Neural cell (in vitro differentiated cells): ENCODE results near the gene SGMS2. TPM values are rescaled to one million over a fixed set of nuclear protein-coding genes. Genes with fewer than 3 reads are reported as not detected.

Experiments
- H2AFZ ChIP-seq: fragments of 200-600, 300-800 bp; sonication (generic), shearing (Covaris generic); 2 replicates; pipeline ENCODE4 v1.6.0; 2014; ENCODE audit warnings: low read depth, mild to moderate bottlenecking, antibody characterized with exemption, low read length, moderate library complexity
- H3F3A ChIP-seq: fragments of 200-600 bp; shearing (Covaris generic); 2 replicates; pipeline ENCODE4 v1.6.1; 2016; ENCODE audit warnings: mild to moderate bottlenecking, moderate library complexity, mixed read lengths, antibody characterized with exemption, low read length; ENCODE audit not compliant: insufficient read depth, poor library complexity, severe bottlenecking
- H3K27ac ChIP-seq: fragments of 200-600, 300-800 bp; sonication (generic), shearing (Covaris generic); 2 replicates; pipeline ENCODE4 v1.5.1; 2014; ENCODE audit warnings: mild to moderate bottlenecking, low read length, moderate library complexity
- H3K27me3 ChIP-seq: fragments of 300-800, 200-600 bp; sonication (generic), shearing (Covaris generic); 2 replicates; pipeline ENCODE4 v1.6.0; 2014; ENCODE audit warnings: mild to moderate bottlenecking, low read depth, low read length, moderate library complexity; ENCODE audit not compliant: insufficient read depth
- H3K36me3 ChIP-seq: fragments of 300-800, 200-600 bp; sonication (generic), shearing (Covaris generic); 2 replicates; pipeline ENCODE4 v1.5.1; 2014; ENCODE audit warnings: mild to moderate bottlenecking, antibody characterized with exemption, low read length, moderate library complexity; ENCODE audit not compliant: insufficient read depth
- H3K4me2 ChIP-seq: fragments of 300-800, 200-600 bp; sonication (generic), shearing (Covaris generic); 2 replicates; pipeline ENCODE4 v1.6.0; 2014; ENCODE audit warnings: mild to moderate bottlenecking, low read length
- H3K4me3 ChIP-seq: fragments of 300-800, 200-600 bp; sonication (generic), shearing (Covaris generic); 2 replicates; pipeline ENCODE4 v1.5.1; 2014; ENCODE audit warnings: mild to moderate bottlenecking, low read length, moderate library complexity
- H3K79me2 ChIP-seq: fragments of 200-600 bp; shearing (Covaris generic); replicated peaks from 2 replicates; pipeline ENCODE4 v1.6.0; 2014; ENCODE audit warnings: mild to moderate bottlenecking, low read length, moderate library complexity; ENCODE audit not compliant: insufficient read depth
- H3K9ac ChIP-seq: fragments of 300-800, 200-600 bp; sonication (generic), shearing (Covaris generic); 2 replicates; pipeline ENCODE4 v1.6.1; 2016; ENCODE audit warnings: mild to moderate bottlenecking, low read length, mixed read lengths
- H3K9me2 ChIP-seq: fragments of 200-600 bp; shearing (Covaris generic); 2 replicates; pipeline ENCODE4 v1.6.1; 2016; ENCODE audit warnings: mild to moderate bottlenecking, low read length, mixed read lengths; ENCODE audit not compliant: insufficient read depth
- H3K9me3 ChIP-seq: fragments of 200-600, 300-800 bp; sonication (generic), shearing (Covaris generic); 2 replicates; pipeline ENCODE4 v1.6.1; 2016; ENCODE audit warnings: mild to moderate bottlenecking, mixed run types, low read length, moderate library complexity, mixed read lengths
- H4K20me1 ChIP-seq: fragments of 200-600 bp; shearing (Covaris generic); 2 replicates; pipeline ENCODE4 v1.6.1; 2016; ENCODE audit warnings: mild to moderate bottlenecking, mixed run types; ENCODE audit not compliant: insufficient read depth
- CTCF ChIP-seq: fragments of 450-650 bp; IDR thresholded peaks from 2 replicates; pipeline ENCODE4 v1.5.1; 2014; ENCODE audit warnings: antibody characterized with exemption, mild to moderate bottlenecking, moderate library complexity; ENCODE audit not compliant: poor library complexity, severe bottlenecking
- EP300 ChIP-seq: fragments of 450-650 bp; conservative IDR thresholded peaks from 2 replicates; pipeline ENCODE4 v1.6.1; 2014; ENCODE audit warnings: antibody characterized with exemption, mild to moderate bottlenecking, moderate library complexity; ENCODE audit not compliant: poor library complexity, severe bottlenecking
- EZH2 ChIP-seq: fragments of 200-600, 300-800 bp; shearing (Covaris generic), sonication (generic); IDR thresholded peaks from 2 replicates; pipeline ENCODE4 v1.6.1; 2014; ENCODE audit warnings: antibody characterized with exemption, low read length, borderline replicate concordance, mild to moderate bottlenecking; ENCODE audit not compliant: insufficient read depth, poor library complexity, severe bottlenecking
- MXI1 ChIP-seq: fragments of 450-650 bp; conservative IDR thresholded peaks from 2 replicates; pipeline ENCODE4 v1.6.1; 2014; ENCODE audit warnings: antibody characterized with exemption, mild to moderate bottlenecking; ENCODE audit not compliant: poor library complexity, severe bottlenecking
- POLR2AphosphoS5 ChIP-seq: IDR thresholded peaks from 2 replicates; pipeline ENCODE4 v1.6.1; 2012
- RAD21 ChIP-seq: fragments of 450-650 bp; conservative IDR thresholded peaks from 2 replicates; pipeline ENCODE4 v1.6.1; 2014; ENCODE audit warnings: antibody characterized with exemption, mild to moderate bottlenecking, moderate library complexity
- REST ChIP-seq: IDR thresholded peaks from 2 replicates; pipeline ENCODE4 v1.6.1; 2012; ENCODE audit warnings: borderline replicate concordance
- SMC3 ChIP-seq: fragments of 450-650 bp; conservative IDR thresholded peaks from 2 replicates; pipeline ENCODE4 v1.6.1; 2014; ENCODE audit warnings: antibody characterized with exemption, mild to moderate bottlenecking, moderate library complexity; ENCODE audit not compliant: poor library complexity
- TAF1 ChIP-seq: IDR thresholded peaks from 2 replicates; pipeline ENCODE4 v1.6.1; 2012; ENCODE audit warnings: low read depth
- polyA plus RNA-seq: library from polyadenylated mRNA; depleted of rRNA; stranded (reverse); fragments of >200 nt; gene quantifications from 2 replicates; pipeline ENCODE4 v1.2.3, GENCODE V29; 2014

The SGMS2 gene
- polyA plus RNA-seq, 1 donor from 2014 or later: 0.15 TPM

- Histone ChIP-seq H3K9ac (no peak overlapping the region), H3K9me2 (no peaks in the 10 kb centered on the region), H2AFZ (no peak overlapping the region), H4K20me1 (no peaks in the 10 kb centered on the region), H3K4me2 (no peak overlapping the region), H3K36me3 (no peaks in the 10 kb centered on the region), H3K4me3 (no peak overlapping the region), H3K79me2 (no peaks in the 10 kb centered on the region), H3F3A (no peaks in the 10 kb centered on the region), H3K9me3 (no peaks in the 10 kb centered on the region), H3K27ac (no peak overlapping the region), H3K27me3 (no peaks in the 10 kb centered on the region)
- no peak for TF ChIP-seq TAF1
These were observed 15.5 kb upstream of the SGMS2 start for GRCh38 chr4:107809210-107809609.

- Histone ChIP-seq H2AFZ (no peak overlapping the region), H3K36me3 (no peaks in the 10 kb centered on the region), H3K9me2 (peaks cover 3% of the 10 kb centered on the region), H3K4me2 (no peak overlapping the region), H3K9me3 (no peaks in the 10 kb centered on the region), H3K27me3 (no peaks in the 10 kb centered on the region), H4K20me1 (no peaks in the 10 kb centered on the region), H3F3A (no peaks in the 10 kb centered on the region), H3K4me3 (no peak overlapping the region), H3K27ac (no peak overlapping the region), H3K79me2 (no peaks in the 10 kb centered on the region), H3K9ac (no peak overlapping the region)
- TF ChIP-seq EZH2 (no peak), TAF1 (no peak), POLR2AphosphoS5 (no peak), SMC3 (no peak), REST (no peak), EP300 (no peak), MXI1 (no peak), CTCF (no peak)
These were observed 10.0 kb upstream of the SGMS2 start for GRCh38 chr4:107814758-107815157.

GRCh38 chr4:107815158-107815557, 9.6 kb upstream of the SGMS2 start:
- H3K4me3 ChIP-seq: no peak overlapping the region
- H3F3A ChIP-seq: no peaks in the 10 kb centered on the region
- H3K27ac ChIP-seq: no peak overlapping the region
- H4K20me1 ChIP-seq: no peaks in the 10 kb centered on the region
- H3K4me2 ChIP-seq: no peak overlapping the region
- H2AFZ ChIP-seq: no peak overlapping the region
- H3K9me2 ChIP-seq: peaks cover 3% of the 10 kb centered on the region
- H3K79me2 ChIP-seq: no peaks in the 10 kb centered on the region
- no peak overlapping the region for H3K9ac ChIP-seq
- no peaks in the 10 kb centered on the region for H3K9me3 ChIP-seq
- no peak for TF ChIP-seq EZH2
- no peak for TF ChIP-seq EP300
- no peak for TF ChIP-seq SMC3
- TF ChIP-seq MXI1: no peak
- TF ChIP-seq CTCF: no peak
- TF ChIP-seq REST: no peak
- TF ChIP-seq RAD21: no peak
- no peak for TF ChIP-seq POLR2AphosphoS5
- TF ChIP-seq TAF1: no peak
- H3K27me3 ChIP-seq: no peaks in the 10 kb centered on the region
- no peaks in the 10 kb centered on the region for H3K36me3 ChIP-seq
